Activated CD4-positive, alpha-beta memory T cell treated with anti-CD3 and anti-CD28 coated beads, Interleukin-2, amount 10 ng/mL, durations not matched to agents 7 days and 5 days (primary cell): Measurements from ENCODE around the gene ARMC6. TPM values are rescaled to one million over a fixed set of nuclear protein-coding genes. Genes with fewer than 3 reads are reported as not detected.
A peak's percentile ranks its signal among the peaks of the same experiment; 100 is the strongest.

Source experiments
- CTCF ChIA-PET: fragments of 350-600 bp; sonication (Branson Sonifier 250); formaldehyde crosslinking; loops from one replicate; lab custom pipeline; 2021; ENCODE audit warnings: antibody characterized with exemption, inconsistent platforms; lab: Charles Lee
- POLR2A ChIA-PET: fragments of 350-600 bp; sonication (Branson Sonifier 250); formaldehyde crosslinking; loops from one replicate; lab custom pipeline; 2021; ENCODE audit warnings: antibody characterized with exemption; lab: Charles Lee
- DNase-seq: peaks from one replicate; pipeline ENCODE4 v3.0.0-alpha.2; 2020
- H3K27ac Mint-ChIP-seq: one replicate; pipeline ENCODE4 v1.8.0; 2021; ENCODE audit warnings: mild to moderate bottlenecking, mixed read lengths
- H3K27me3 Mint-ChIP-seq: one replicate; pipeline ENCODE4 v1.8.0; 2021; ENCODE audit warnings: mixed read lengths
- H3K36me3 Mint-ChIP-seq: one replicate; pipeline ENCODE4 v1.8.0; 2021; ENCODE audit warnings: low read depth, mixed read lengths
- H3K4me1 Mint-ChIP-seq: one replicate; pipeline ENCODE4 v1.8.0; 2021; ENCODE audit warnings: mixed read lengths
- H3K4me3 Mint-ChIP-seq: one replicate; pipeline ENCODE4 v1.8.0; 2021; ENCODE audit warnings: mild to moderate bottlenecking, mixed read lengths
- H3K9me3 Mint-ChIP-seq: one replicate; pipeline ENCODE4 v1.8.0; 2021; ENCODE audit warnings: mixed read lengths
- total RNA-seq, 2 experiments: library from RNA; stranded (reverse); gene quantifications; one replicate each; pipeline ENCODE4 v1.2.3, GENCODE V29; 2021

The ARMC6 gene
- total RNA-seq, 2 experiments from 2014 or later, result 19.7 to 22.5 TPM

- H3K27me3 Mint-ChIP-seq, result no peaks in the 10 kb centered on the region
- H3K36me3 Mint-ChIP-seq, result peaks cover 71% of the 10 kb centered on the region
- no peaks in the 10 kb centered on the region for H3K9me3 Mint-ChIP-seq
- no peak overlapping the region for H3K27ac Mint-ChIP-seq
- H3K4me3 Mint-ChIP-seq, result no peak overlapping the region
- no peak for DNase-seq
- ChIA-PET CTCF (no interaction called here), POLR2A (no interaction called here)
- peaks cover 49% of the 10 kb centered on the region for H3K4me1 Mint-ChIP-seq
Measured at GRCh38 chr19:19027228-19027627, 6.2 kb upstream of the ARMC6 start.

- POLR2A ChIA-PET, result interaction anchor here (1.0 kb wide), 1 partner anchor 108 kb away, joined by 3 read pairs; no protein-coding TSS in a partner anchor
- Mint-ChIP-seq H3K27me3 (no peaks in the 10 kb centered on the region), H3K4me1 (peaks cover 42% of the 10 kb centered on the region), H3K4me3 (no peak overlapping the region), H3K9me3 (no peaks in the 10 kb centered on the region), H3K27ac (no peak overlapping the region), H3K36me3 (peaks cover 61% of the 10 kb centered on the region)
- DNase-seq, result no peak
- CTCF ChIA-PET, result no interaction called here
Measured at GRCh38 chr19:19028526-19028925, 4.9 kb upstream of the ARMC6 start.

- Mint-ChIP-seq H3K4me1 (peaks cover 49% of the 10 kb centered on the region), H3K4me3 (peak overlapping the region; percentile 97), H3K9me3 (no peaks in the 10 kb centered on the region), H3K27me3 (no peaks in the 10 kb centered on the region), H3K27ac (peak overlapping the region; percentile 90), H3K36me3 (peaks cover 42% of the 10 kb centered on the region)
- CTCF ChIA-PET, result interaction anchor here (0.7 kb wide), 1 partner anchor 444 kb away, joined by 4 read pairs; no protein-coding TSS in a partner anchor
- POLR2A ChIA-PET, result interaction anchor here (0.7 to 2.4 kb wide), 3 partner anchors 31 to 1031 kb away, joined by 3 to 7 read pairs (median 5); partner anchors contain the start of genes COPE and DDX49
- DNase-seq, result no peak
Measured at GRCh38 chr19:19031891-19032290, 1.5 kb upstream of the ARMC6 start.

- ChIA-PET CTCF (interaction anchor here (0.7 kb wide), 1 partner anchor 445 kb away, joined by 4 read pairs; no protein-coding TSS in a partner anchor), POLR2A (interaction anchor here (0.7 to 2.4 kb wide), 4 partner anchors 32 to 1032 kb away, joined by 3 to 7 read pairs (median 4); partner anchors contain the start of genes COPE and DDX49)
- Mint-ChIP-seq H3K36me3 (peaks cover 36% of the 10 kb centered on the region), H3K27ac (peak overlapping the region; percentile 90), H3K4me3 (peak overlapping the region; percentile 97), H3K9me3 (no peaks in the 10 kb centered on the region), H3K27me3 (no peaks in the 10 kb centered on the region), H3K4me1 (peaks cover 44% of the 10 kb centered on the region)
- peak; percentile 80 for DNase-seq
Measured at GRCh38 chr19:19032420-19033175, 805 bp upstream of the ARMC6 start.

GRCh38 chr19:19033176-19033425 lies 302 bp upstream of the ARMC6 start:
- H3K36me3 Mint-ChIP-seq, result peaks cover 32% of the 10 kb centered on the region
- no peaks in the 10 kb centered on the region for H3K9me3 Mint-ChIP-seq
- H3K4me3 Mint-ChIP-seq, result peak overlapping the region; percentile 97
- ChIA-PET POLR2A (interaction anchor here (0.9 to 2.4 kb wide), 3 partner anchors 32 to 456 kb away, joined by 3 to 7 read pairs (median 5); partner anchors contain the start of genes COPE and DDX49), CTCF (no interaction called here)
- H3K4me1 Mint-ChIP-seq, result peaks cover 41% of the 10 kb centered on the region
- DNase-seq, result no peak
- H3K27ac Mint-ChIP-seq, result peak overlapping the region; percentile 90
- no peaks in the 10 kb centered on the region for H3K27me3 Mint-ChIP-seq

- Mint-ChIP-seq H3K27ac (peak overlapping the region; percentile 82), H3K36me3 (peaks cover 27% of the 10 kb centered on the region), H3K4me1 (peaks cover 39% of the 10 kb centered on the region), H3K4me3 (peak overlapping the region; percentile 73), H3K27me3 (no peaks in the 10 kb centered on the region), H3K9me3 (no peaks in the 10 kb centered on the region)
- POLR2A ChIA-PET, result no interaction called here
- CTCF ChIA-PET, result no interaction called here
- peak; percentile 84 for DNase-seq
Measured at GRCh38 chr19:19034204-19034624, 811 bp downstream of the ARMC6 start.

- Mint-ChIP-seq H3K4me1 (peaks cover 29% of the 10 kb centered on the region), H3K36me3 (peaks cover 12% of the 10 kb centered on the region), H3K4me3 (no peak overlapping the region), H3K27me3 (no peaks in the 10 kb centered on the region), H3K27ac (peak overlapping the region; percentile 44), H3K9me3 (no peaks in the 10 kb centered on the region)
- no peak for DNase-seq
- CTCF ChIA-PET, result no interaction called here
- POLR2A ChIA-PET, result interaction anchor here (1.1 kb wide), 1 partner anchor 25 kb away, joined by 4 read pairs; no protein-coding TSS in a partner anchor
Measured at GRCh38 chr19:19039901-19040300, 6.5 kb downstream of the ARMC6 start.

- Mint-ChIP-seq H3K4me1 (peaks cover 24% of the 10 kb centered on the region), H3K27me3 (no peaks in the 10 kb centered on the region), H3K4me3 (no peak overlapping the region), H3K36me3 (peaks cover 12% of the 10 kb centered on the region), H3K27ac (no peak overlapping the region), H3K9me3 (no peaks in the 10 kb centered on the region)
- CTCF ChIA-PET, result no interaction called here
- DNase-seq, result no peak
- POLR2A ChIA-PET, result interaction anchor here (1.1 kb wide), 1 partner anchor 25 kb away, joined by 4 read pairs; no protein-coding TSS in a partner anchor
Measured at GRCh38 chr19:19040417-19040816, 7.0 kb downstream of the ARMC6 start.

- H3K27me3 Mint-ChIP-seq, result no peaks in the 10 kb centered on the region
- no peak overlapping the region for H3K4me3 Mint-ChIP-seq
- CTCF ChIA-PET, result interaction anchor here (0.6 to 1.1 kb wide), 2 partner anchors 10 to 70 kb away, joined by 3 read pairs; no protein-coding TSS in a partner anchor
- no peak for DNase-seq
- peaks cover 13% of the 10 kb centered on the region for H3K36me3 Mint-ChIP-seq
- POLR2A ChIA-PET, result no interaction called here
- peaks cover 15% of the 10 kb centered on the region for H3K4me1 Mint-ChIP-seq
- no peaks in the 10 kb centered on the region for H3K9me3 Mint-ChIP-seq
- H3K27ac Mint-ChIP-seq, result no peak overlapping the region
Measured at GRCh38 chr19:19042732-19043280, 9.4 kb downstream of the ARMC6 start.

- ChIA-PET POLR2A (no interaction called here), CTCF (no interaction called here)
- Mint-ChIP-seq H3K4me1 (peaks cover 15% of the 10 kb centered on the region), H3K36me3 (peaks cover 13% of the 10 kb centered on the region), H3K4me3 (no peak overlapping the region), H3K27ac (no peak overlapping the region), H3K9me3 (no peaks in the 10 kb centered on the region), H3K27me3 (no peaks in the 10 kb centered on the region)
- no peak for DNase-seq
Measured at GRCh38 chr19:19043481-19043880, 10.1 kb downstream of the ARMC6 start.

GRCh38 chr19:19043881-19044280 lies 10.5 kb downstream of the ARMC6 start:
- Mint-ChIP-seq H3K36me3 (peaks cover 13% of the 10 kb centered on the region), H3K9me3 (no peaks in the 10 kb centered on the region), H3K4me3 (no peak overlapping the region), H3K27me3 (no peaks in the 10 kb centered on the region), H3K27ac (no peak overlapping the region), H3K4me1 (peaks cover 15% of the 10 kb centered on the region)
- ChIA-PET POLR2A (no interaction called here), CTCF (no interaction called here)
- no peak for DNase-seq

- no peak overlapping the region for H3K4me3 Mint-ChIP-seq
- DNase-seq, result no peak
- peaks cover 29% of the 10 kb centered on the region for H3K36me3 Mint-ChIP-seq
- no peaks in the 10 kb centered on the region for H3K4me1 Mint-ChIP-seq
- CTCF ChIA-PET, result interaction anchor here (0.7 kb wide), 1 partner anchor 14 kb away, joined by 3 read pairs; no protein-coding TSS in a partner anchor
- no peaks in the 10 kb centered on the region for H3K9me3 Mint-ChIP-seq
- H3K27ac Mint-ChIP-seq, result peak overlapping the region; percentile 31
- H3K27me3 Mint-ChIP-seq, result no peaks in the 10 kb centered on the region
- POLR2A ChIA-PET, result no interaction called here
Measured at GRCh38 chr19:19049406-19049805, 16.0 kb downstream of the ARMC6 start.

- Mint-ChIP-seq H3K36me3 (peaks cover 27% of the 10 kb centered on the region), H3K27me3 (no peaks in the 10 kb centered on the region), H3K4me3 (no peak overlapping the region), H3K4me1 (no peaks in the 10 kb centered on the region), H3K9me3 (no peaks in the 10 kb centered on the region), H3K27ac (no peak overlapping the region)
- no peak for DNase-seq
- ChIA-PET CTCF (interaction anchor here (2.6 kb wide), 1 partner anchor 65 kb away, joined by 7 read pairs; no protein-coding TSS in a partner anchor), POLR2A (no interaction called here)
Measured at GRCh38 chr19:19050104-19050503, 16.7 kb downstream of the ARMC6 start.
